Endothelial cell of umbilical vein (primary cell): ENCODE data around the gene NDUFAF8.

Experiments
- EZH2 ChIP-seq: IDR thresholded peaks from 2 replicates; pipeline ENCODE4 v1.6.1; 2012; ENCODE audit warnings: borderline replicate concordance, low read depth, mild to moderate bottlenecking, moderate library complexity, low read length, inconsistent platforms; ENCODE audit not compliant: severe bottlenecking
- JUN ChIP-seq: IDR thresholded peaks from 2 replicates; pipeline ENCODE4 v1.6.1; 2011; ENCODE audit warnings: borderline replicate concordance, low read depth; ENCODE audit not compliant: insufficient read length, insufficient read depth
- POLR2A ChIP-seq: IDR thresholded peaks from 2 replicates; pipeline ENCODE4 v1.6.1; 2012; ENCODE audit warnings: low read depth, mild to moderate bottlenecking, control low read depth, low read length
- POLR2AphosphoS5 ChIP-seq: IDR thresholded peaks from 2 replicates; pipeline ENCODE4 v1.6.1; 2012; ENCODE audit warnings: low read depth, mild to moderate bottlenecking, control low read depth, low read length, moderate library complexity; ENCODE audit not compliant: insufficient read depth
- TF ChIP-seq, protein P1 (sequence below), 2 donors: IDR thresholded peaks; 1 replicate in 1 of 2; 2 replicates in 1 of 2; pipeline ENCODE4 v1.5.1; 2011; ENCODE audit warnings: low read length in 2 of 2, mild to moderate bottlenecking in 2 of 2, moderate library complexity in 2 of 2, control low read depth in 1 of 2, inconsistent platforms in 1 of 2, low read depth in 1 of 2; ENCODE audit not compliant: insufficient read depth in 1 of 2; ENCODE audit errors: extremely low read depth in 1 of 2
- TF ChIP-seq, protein P2 (sequence below): IDR thresholded peaks from 2 replicates; pipeline ENCODE4 v1.6.1; 2011; ENCODE audit not compliant: insufficient read depth, insufficient read length

DNA sequence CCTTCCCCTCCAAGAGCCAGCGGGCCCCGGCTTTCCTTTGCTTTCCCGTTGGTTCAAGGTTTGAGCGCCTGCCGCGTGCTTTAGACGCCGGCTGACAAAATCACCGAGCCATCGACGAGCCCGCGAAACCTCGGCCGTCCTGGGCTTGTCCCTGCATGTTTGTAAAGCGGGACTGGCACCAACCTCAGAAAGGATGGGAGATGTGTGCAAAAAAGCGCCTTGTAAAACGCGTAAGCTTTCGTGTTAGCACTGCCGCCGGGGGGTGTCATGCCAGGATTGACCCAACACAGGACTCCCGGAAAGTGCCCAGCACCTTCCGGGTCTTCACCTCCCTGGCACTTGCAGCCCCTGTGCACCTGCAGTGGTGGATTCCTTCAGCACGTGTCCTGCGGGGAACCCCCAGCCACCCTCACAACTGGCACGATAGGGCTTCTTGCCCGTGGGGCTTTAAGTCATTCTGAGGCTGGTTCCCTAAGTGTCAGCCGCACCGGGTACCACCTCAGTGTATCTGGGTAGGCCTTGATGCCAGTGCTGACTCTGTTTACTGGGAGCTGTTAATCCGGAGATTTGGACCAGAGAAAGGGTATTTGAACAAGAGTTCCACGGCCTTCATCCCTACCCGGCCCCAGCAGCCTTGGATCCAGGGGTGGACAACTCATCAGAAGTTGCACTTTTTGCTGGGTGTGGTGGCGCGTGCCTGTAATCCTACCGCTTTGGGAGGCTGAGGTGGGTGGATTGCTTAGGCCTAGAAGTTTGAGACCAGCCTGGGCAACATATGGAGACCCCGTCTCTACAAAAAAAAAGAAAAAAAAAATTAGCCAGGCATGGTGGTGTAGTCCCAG is 817 bp downstream of the NDUFAF8 start:
- TF ChIP-seq, protein P1, sequence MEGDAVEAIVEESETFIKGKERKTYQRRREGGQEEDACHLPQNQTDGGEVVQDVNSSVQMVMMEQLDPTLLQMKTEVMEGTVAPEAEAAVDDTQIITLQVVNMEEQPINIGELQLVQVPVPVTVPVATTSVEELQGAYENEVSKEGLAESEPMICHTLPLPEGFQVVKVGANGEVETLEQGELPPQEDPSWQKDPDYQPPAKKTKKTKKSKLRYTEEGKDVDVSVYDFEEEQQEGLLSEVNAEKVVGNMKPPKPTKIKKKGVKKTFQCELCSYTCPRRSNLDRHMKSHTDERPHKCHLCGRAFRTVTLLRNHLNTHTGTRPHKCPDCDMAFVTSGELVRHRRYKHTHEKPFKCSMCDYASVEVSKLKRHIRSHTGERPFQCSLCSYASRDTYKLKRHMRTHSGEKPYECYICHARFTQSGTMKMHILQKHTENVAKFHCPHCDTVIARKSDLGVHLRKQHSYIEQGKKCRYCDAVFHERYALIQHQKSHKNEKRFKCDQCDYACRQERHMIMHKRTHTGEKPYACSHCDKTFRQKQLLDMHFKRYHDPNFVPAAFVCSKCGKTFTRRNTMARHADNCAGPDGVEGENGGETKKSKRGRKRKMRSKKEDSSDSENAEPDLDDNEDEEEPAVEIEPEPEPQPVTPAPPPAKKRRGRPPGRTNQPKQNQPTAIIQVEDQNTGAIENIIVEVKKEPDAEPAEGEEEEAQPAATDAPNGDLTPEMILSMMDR (IDR thresholded peaks at IDR 0.05; ENCODE audit: extremely low read depth in 1 of 2, insufficient read depth in 1 of 2, low read depth in 1 of 2, low read length in 2 of 2), result no peak
- TF ChIP-seq, protein P2, sequence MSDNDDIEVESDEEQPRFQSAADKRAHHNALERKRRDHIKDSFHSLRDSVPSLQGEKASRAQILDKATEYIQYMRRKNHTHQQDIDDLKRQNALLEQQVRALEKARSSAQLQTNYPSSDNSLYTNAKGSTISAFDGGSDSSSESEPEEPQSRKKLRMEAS, result no peak
- TF ChIP-seq JUN (no peak), POLR2A (no peak), EZH2 (no peak), POLR2AphosphoS5 (no peak)
